Stimulated activated effector memory CD8-positive, alpha-beta T cell treated with anti-CD3 and anti-CD28 coated beads, Interleukin-12 subunit alpha, Interleukin-12 subunit beta, amount 100 ng/mL, for 72 hours (primary cell): ENCODE data around the gene CMYA5.

Experiments
- ATAC-seq: fragments of 150-1000 bp; cut with Tn5 transposase; 2 replicates; pipeline ENCODE4 v1.10.0; 2021
- DNase-seq, 2 donors: peaks; one replicate each; pipeline ENCODE4 v3.0.0; 2021 to 2022; ENCODE audit warnings: low spot score in 2 of 2
- H3K27ac Mint-ChIP-seq: one replicate; pipeline ENCODE4 v1.8.0; 2022; ENCODE audit warnings: mild to moderate bottlenecking, mixed read lengths
- H3K36me3 Mint-ChIP-seq: one replicate; pipeline ENCODE4 v1.8.0; 2022; ENCODE audit warnings: mild to moderate bottlenecking, mixed read lengths
- H3K4me1 Mint-ChIP-seq: one replicate; pipeline ENCODE4 v1.8.0; 2022; ENCODE audit warnings: mixed read lengths
- H3K4me3 Mint-ChIP-seq: one replicate; pipeline ENCODE4 v1.8.0; 2022; ENCODE audit warnings: mild to moderate bottlenecking, mixed read lengths
- H3K9me3 Mint-ChIP-seq: one replicate; pipeline ENCODE4 v1.8.0; 2022; ENCODE audit warnings: mixed read lengths

CMYA5 gene

GRCh38 chr5:79824444-79824843 lies 134.8 kb downstream of the CMYA5 start:
- H3K36me3 Mint-ChIP-seq, result no peaks in the 10 kb centered on the region
- H3K4me3 Mint-ChIP-seq, result no peak overlapping the region
- H3K9me3 Mint-ChIP-seq, result no peaks in the 10 kb centered on the region
- H3K4me1 Mint-ChIP-seq, result no peaks in the 10 kb centered on the region
- ATAC-seq (no peak), DNase-seq (no peak)
- H3K27ac Mint-ChIP-seq, result no peak overlapping the region

DNA sequence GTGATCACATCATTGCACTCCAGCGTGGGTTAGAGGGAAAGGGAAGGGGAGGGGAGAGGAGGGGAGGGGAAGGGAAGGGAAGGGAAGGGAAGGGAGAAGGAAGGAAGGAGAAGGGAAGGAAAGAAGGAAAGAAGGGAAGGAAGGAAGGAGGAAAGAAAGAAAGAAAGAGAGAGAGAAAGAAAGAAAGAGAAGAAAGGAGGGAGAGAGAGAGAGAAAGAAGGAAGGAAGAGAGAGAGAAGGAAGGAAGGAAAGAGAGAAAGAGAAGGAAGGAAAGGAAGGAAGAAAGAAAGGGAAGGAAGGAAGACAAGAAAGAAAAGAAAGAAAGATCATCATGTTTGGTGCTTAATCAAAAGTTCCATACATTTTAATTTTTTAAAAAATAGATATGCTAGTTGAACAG lies 136.2 kb downstream of the CMYA5 start:
- Mint-ChIP-seq H3K4me1 (no peaks in the 10 kb centered on the region), H3K36me3 (no peaks in the 10 kb centered on the region), H3K4me3 (no peak overlapping the region), H3K9me3 (no peaks in the 10 kb centered on the region), H3K27ac (no peak overlapping the region)
- ATAC-seq, result no peak
- no peak for DNase-seq

DNA sequence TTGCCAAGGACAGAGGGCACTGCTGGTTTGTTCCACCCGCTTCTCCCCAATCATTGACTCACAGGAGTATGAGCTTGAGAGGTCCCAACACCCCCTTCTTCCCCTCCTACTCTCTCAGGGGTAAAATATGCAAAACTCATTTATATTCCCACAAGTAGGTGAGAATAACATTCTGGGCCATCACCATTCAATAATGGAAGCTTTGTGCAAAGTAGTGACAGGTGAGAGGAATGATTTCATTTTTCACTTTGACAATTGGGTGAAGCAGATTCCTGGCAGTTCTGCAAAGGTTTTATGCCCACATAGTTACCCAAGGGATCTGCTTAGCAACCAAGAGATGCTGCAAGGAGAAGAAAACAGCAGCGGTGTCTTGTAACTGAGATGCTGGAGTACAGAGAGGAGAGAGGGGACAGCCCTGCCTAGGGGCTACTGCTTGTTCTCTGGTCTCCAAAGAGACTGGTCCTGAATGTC lies 137.6 kb downstream of the CMYA5 start:
- H3K9me3 Mint-ChIP-seq, result no peaks in the 10 kb centered on the region
- no peak overlapping the region for H3K27ac Mint-ChIP-seq
- ATAC-seq, result no peak
- H3K36me3 Mint-ChIP-seq, result no peaks in the 10 kb centered on the region
- H3K4me3 Mint-ChIP-seq, result no peak overlapping the region
- no peak for DNase-seq
- no peaks in the 10 kb centered on the region for H3K4me1 Mint-ChIP-seq

GRCh38 chr5:79829260-79829659 lies 139.6 kb downstream of the CMYA5 start:
- no peak overlapping the region for H3K27ac Mint-ChIP-seq
- H3K9me3 Mint-ChIP-seq, result no peaks in the 10 kb centered on the region
- no peaks in the 10 kb centered on the region for H3K4me1 Mint-ChIP-seq
- ATAC-seq (peak; percentile 35), DNase-seq (no peak)
- no peaks in the 10 kb centered on the region for H3K36me3 Mint-ChIP-seq
- no peak overlapping the region for H3K4me3 Mint-ChIP-seq

- ATAC-seq, result no peak
- Mint-ChIP-seq H3K27ac (peak overlapping the region; percentile 14), H3K9me3 (no peaks in the 10 kb centered on the region), H3K4me3 (no peak overlapping the region), H3K4me1 (no peaks in the 10 kb centered on the region), H3K36me3 (no peaks in the 10 kb centered on the region)
- no peak for DNase-seq
These were observed 142.0 kb downstream of the CMYA5 start for GRCh38 chr5:79831381-79832309.

- ATAC-seq (no peak), DNase-seq (no peak)
- Mint-ChIP-seq H3K4me1 (no peaks in the 10 kb centered on the region), H3K4me3 (no peak overlapping the region), H3K9me3 (no peaks in the 10 kb centered on the region), H3K27ac (peak overlapping the region; percentile 14), H3K36me3 (no peaks in the 10 kb centered on the region)
These were observed 143.3 kb downstream of the CMYA5 start for GRCh38 chr5:79832911-79833310.

DNA sequence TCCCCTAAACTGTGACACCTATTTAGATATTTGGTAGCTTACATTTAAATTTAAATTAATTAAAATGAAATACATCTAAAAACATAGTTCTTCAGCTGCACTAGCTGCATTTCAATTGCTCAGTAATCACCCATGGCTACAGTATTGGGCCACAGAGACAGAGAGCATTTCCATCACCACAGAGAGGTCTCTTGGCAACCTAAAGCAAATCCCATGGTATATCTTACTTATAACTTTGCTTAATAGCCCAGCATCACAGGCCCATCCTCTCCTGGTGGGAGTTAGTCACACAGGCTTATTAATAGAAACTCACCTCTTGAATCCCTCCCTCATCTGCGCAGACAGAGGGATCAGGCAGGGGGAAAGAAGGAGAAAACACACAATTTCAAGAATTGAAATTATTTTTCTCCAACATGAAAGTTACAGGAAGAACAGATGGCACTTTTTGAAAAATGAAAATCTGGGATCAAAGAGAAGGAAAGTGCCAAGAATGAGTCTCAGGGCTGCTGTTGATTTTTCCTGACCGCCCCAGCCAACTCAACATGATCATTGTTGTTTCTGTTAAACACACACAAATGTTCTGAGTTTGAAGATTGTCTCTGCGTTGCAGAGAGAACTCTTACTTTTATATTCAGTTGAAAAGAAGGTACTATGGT lies 144.6 kb downstream of the CMYA5 start:
- no peaks in the 10 kb centered on the region for H3K36me3 Mint-ChIP-seq
- no peak overlapping the region for H3K27ac Mint-ChIP-seq
- H3K9me3 Mint-ChIP-seq, result no peaks in the 10 kb centered on the region
- no peaks in the 10 kb centered on the region for H3K4me1 Mint-ChIP-seq
- H3K4me3 Mint-ChIP-seq, result no peak overlapping the region
- no peak for DNase-seq
- no peak for ATAC-seq

DNA sequence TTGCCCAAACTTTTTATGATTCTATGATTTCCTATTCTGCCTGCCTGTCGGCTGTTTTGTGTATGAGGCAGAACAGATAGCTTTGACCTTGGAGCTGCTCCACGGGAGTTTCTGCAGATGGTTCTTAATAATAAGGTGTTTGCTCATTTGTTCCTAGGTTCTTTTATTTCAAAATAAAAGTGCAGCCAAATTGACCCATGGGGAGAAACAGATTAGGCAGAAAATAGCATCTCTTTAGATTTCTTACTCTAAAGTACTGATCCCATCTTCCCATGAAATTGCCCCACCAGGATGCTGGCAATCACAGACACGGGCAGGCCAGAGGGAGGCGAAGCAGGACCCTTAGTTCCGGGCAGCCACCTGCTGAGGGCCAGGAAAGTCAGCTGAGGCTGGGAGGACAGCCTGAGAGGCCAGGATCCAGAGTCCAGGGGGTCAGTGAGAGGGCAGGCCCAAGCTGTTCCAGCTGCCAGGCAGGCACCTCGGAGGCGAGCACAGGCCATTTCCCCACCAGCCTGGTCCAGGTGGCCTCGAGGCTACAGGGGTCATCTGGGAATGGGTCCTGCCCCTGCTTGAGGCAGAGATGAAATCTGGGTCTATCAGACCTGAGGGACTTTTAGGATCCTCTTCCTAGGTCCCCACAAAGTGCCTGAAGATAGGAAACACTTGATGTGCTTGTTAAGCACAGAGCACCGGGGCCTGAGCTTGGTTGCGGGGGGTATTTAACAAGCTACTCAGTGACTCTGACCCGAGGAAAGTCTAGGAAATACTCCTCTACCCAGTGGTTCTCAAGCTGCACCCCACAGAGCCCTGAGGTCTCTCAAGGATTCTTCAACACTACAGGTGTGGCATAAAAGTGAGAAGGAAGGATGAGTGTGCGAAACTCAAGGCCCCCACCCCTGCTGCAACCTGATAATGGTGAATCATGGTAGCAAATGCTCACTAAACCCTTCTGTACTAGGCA lies 145.4 kb downstream of the CMYA5 start:
- H3K9me3 Mint-ChIP-seq, result no peaks in the 10 kb centered on the region
- H3K36me3 Mint-ChIP-seq, result no peaks in the 10 kb centered on the region
- ATAC-seq, result no peak
- DNase-seq, result no peak
- H3K4me3 Mint-ChIP-seq, result no peak overlapping the region
- no peaks in the 10 kb centered on the region for H3K4me1 Mint-ChIP-seq
- no peak overlapping the region for H3K27ac Mint-ChIP-seq

DNA sequence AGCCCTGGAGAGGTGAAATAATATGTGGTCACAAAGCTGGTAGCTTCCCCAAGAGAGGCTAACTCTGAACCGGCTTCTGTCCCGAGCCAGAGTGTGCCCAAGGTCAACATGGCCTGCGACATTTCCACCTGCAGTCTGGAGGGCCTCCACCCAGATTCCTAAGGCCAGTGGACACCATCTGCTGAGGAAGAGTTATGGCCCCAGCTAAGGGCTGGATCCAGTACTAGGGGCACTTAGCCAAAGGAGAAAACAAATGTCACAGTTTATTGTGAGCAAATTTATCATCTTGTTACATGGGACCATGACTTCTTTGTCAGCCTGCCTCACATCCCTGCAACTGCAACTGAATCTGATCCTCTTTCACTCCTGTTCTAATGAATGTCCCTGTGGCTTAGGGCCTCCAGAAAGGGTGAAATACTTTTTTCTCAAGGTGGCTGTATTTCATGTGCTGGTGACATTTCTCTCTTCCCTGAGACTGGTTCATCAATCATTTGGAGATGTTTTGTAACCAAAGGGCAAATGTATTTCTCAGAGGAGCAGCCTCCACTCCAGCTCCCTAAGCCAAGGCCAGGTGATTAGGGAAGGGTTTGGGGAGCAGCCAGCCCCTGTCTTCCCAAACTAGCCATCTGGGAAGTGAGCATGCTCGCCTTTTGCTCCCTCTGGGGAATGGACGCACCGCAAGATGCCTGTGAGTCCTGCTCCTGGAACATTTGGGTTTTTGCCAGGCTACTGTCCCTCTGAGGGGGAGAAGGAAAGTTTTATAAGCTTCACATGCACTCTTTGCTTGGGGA lies 148.3 kb downstream of the CMYA5 start:
- DNase-seq (peak in 1 of 2 donors; percentile 36), ATAC-seq (no peak)
- H3K4me3 Mint-ChIP-seq, result no peak overlapping the region
- no peak overlapping the region for H3K27ac Mint-ChIP-seq
- H3K4me1 Mint-ChIP-seq, result no peaks in the 10 kb centered on the region
- H3K36me3 Mint-ChIP-seq, result no peaks in the 10 kb centered on the region
- no peaks in the 10 kb centered on the region for H3K9me3 Mint-ChIP-seq

GRCh38 chr5:79840084-79840990 lies 150.7 kb downstream of the CMYA5 start:
- no peak for ATAC-seq
- Mint-ChIP-seq H3K4me1 (peaks cover 3% of the 10 kb centered on the region), H3K36me3 (no peaks in the 10 kb centered on the region), H3K4me3 (no peak overlapping the region), H3K27ac (no peak overlapping the region), H3K9me3 (no peaks in the 10 kb centered on the region)
- DNase-seq, result peak in 1 of 2 donors; percentile 41

DNA sequence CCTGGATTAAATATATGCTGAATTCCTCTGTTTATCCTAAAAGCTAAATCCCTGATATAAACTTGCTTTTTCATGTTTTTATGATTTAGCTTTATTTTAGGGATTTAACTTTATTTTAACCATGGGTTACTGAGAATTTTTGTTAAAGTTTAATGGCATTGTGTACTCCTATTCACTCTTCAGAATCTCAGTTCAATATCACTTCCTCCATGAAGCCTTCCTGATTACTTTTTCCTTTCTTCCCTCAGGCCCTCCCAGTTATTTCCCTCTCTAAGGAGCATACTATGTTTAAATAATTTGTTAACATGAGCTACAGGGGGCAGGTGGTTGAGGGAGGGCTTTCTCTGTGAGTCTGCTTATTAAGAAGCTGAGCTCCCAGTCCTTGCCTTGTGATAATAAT lies 151.5 kb downstream of the CMYA5 start:
- no peak for ATAC-seq
- Mint-ChIP-seq H3K9me3 (no peaks in the 10 kb centered on the region), H3K4me1 (peaks cover 11% of the 10 kb centered on the region), H3K4me3 (no peak overlapping the region), H3K27ac (no peak overlapping the region), H3K36me3 (no peaks in the 10 kb centered on the region)
- DNase-seq, result peak in 1 of 2 donors; percentile 28

GRCh38 chr5:79842006-79842881 lies 152.6 kb downstream of the CMYA5 start:
- Mint-ChIP-seq H3K27ac (no peak overlapping the region), H3K9me3 (no peaks in the 10 kb centered on the region), H3K4me3 (no peak overlapping the region), H3K4me1 (peaks cover 11% of the 10 kb centered on the region), H3K36me3 (no peaks in the 10 kb centered on the region)
- peak in 1 of 2 donors; percentile 38 for DNase-seq
- no peak for ATAC-seq

- Mint-ChIP-seq H3K9me3 (no peaks in the 10 kb centered on the region), H3K27ac (no peak overlapping the region), H3K4me3 (no peak overlapping the region), H3K4me1 (peaks cover 11% of the 10 kb centered on the region), H3K36me3 (no peaks in the 10 kb centered on the region)
- no peak for DNase-seq
- no peak for ATAC-seq
These were observed 153.4 kb downstream of the CMYA5 start for GRCh38 chr5:79842991-79843390.
